Progenitor cell of endocrine pancreas (in vitro differentiated cells): ENCODE data around the gene PTPRQ. TPM values are rescaled to one million over a fixed set of nuclear protein-coding genes. Genes with fewer than 3 reads are reported as not detected.
A peak's percentile ranks its signal among the peaks of the same experiment; 100 is the strongest.

Source experiments
- DNase-seq: peaks from one replicate; pipeline ENCODE4 v3.0.0; 2021; ENCODE audit warnings: low spot score; ENCODE audit not compliant: unreplicated experiment
- H3K27ac Mint-ChIP-seq: 2 replicates; pipeline ENCODE4 v1.8.0; 2021; ENCODE audit warnings: mild to moderate bottlenecking, moderate library complexity, mixed read lengths
- H3K27me3 Mint-ChIP-seq: 2 replicates; pipeline ENCODE4 v1.8.0; 2021; ENCODE audit warnings: mixed read lengths
- H3K36me3 Mint-ChIP-seq: 2 replicates; pipeline ENCODE4 v1.8.0; 2022; ENCODE audit warnings: mixed read lengths; ENCODE audit not compliant: insufficient read depth
- H3K4me1 Mint-ChIP-seq: 2 replicates; pipeline ENCODE4 v1.8.0; 2021; ENCODE audit warnings: low read depth, mixed read lengths
- H3K4me3 Mint-ChIP-seq: 2 replicates; pipeline ENCODE4 v1.8.0; 2021; ENCODE audit warnings: low read depth, mild to moderate bottlenecking, moderate library complexity, mixed read lengths
- H3K9me3 Mint-ChIP-seq: 2 replicates; pipeline ENCODE4 v1.8.0; 2021; ENCODE audit warnings: low read depth, mixed read lengths
- total RNA-seq: library from RNA; stranded (reverse); gene quantifications from 2 replicates; pipeline ENCODE4 v1.2.1, GENCODE V29; 2021
- TF ChIP-seq, protein P1 (sequence below): fragments of 200-600 bp; sonication (generic); IDR thresholded peaks from one replicate; pipeline ENCODE4 v1.5.0; 2021; ENCODE audit warnings: antibody characterized with exemption, mild to moderate bottlenecking; ENCODE audit not compliant: unreplicated experiment

The PTPRQ gene
- total RNA-seq, 1 donor from 2014 or later, result 0.19 TPM

GRCh38 chr12:80692114-80692513 is 248.1 kb downstream of the PTPRQ start:
- no peak for DNase-seq
- H3K9me3 Mint-ChIP-seq, result peaks cover 1% of the 10 kb centered on the region
- H3K4me1 Mint-ChIP-seq, result peaks cover 28% of the 10 kb centered on the region
- no peaks in the 10 kb centered on the region for H3K27me3 Mint-ChIP-seq
- H3K36me3 Mint-ChIP-seq, result no peaks in the 10 kb centered on the region
- TF ChIP-seq, protein P1, sequence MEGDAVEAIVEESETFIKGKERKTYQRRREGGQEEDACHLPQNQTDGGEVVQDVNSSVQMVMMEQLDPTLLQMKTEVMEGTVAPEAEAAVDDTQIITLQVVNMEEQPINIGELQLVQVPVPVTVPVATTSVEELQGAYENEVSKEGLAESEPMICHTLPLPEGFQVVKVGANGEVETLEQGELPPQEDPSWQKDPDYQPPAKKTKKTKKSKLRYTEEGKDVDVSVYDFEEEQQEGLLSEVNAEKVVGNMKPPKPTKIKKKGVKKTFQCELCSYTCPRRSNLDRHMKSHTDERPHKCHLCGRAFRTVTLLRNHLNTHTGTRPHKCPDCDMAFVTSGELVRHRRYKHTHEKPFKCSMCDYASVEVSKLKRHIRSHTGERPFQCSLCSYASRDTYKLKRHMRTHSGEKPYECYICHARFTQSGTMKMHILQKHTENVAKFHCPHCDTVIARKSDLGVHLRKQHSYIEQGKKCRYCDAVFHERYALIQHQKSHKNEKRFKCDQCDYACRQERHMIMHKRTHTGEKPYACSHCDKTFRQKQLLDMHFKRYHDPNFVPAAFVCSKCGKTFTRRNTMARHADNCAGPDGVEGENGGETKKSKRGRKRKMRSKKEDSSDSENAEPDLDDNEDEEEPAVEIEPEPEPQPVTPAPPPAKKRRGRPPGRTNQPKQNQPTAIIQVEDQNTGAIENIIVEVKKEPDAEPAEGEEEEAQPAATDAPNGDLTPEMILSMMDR, result no peak
- peak overlapping the region; percentile 11 for H3K27ac Mint-ChIP-seq
- no peak overlapping the region for H3K4me3 Mint-ChIP-seq

DNA sequence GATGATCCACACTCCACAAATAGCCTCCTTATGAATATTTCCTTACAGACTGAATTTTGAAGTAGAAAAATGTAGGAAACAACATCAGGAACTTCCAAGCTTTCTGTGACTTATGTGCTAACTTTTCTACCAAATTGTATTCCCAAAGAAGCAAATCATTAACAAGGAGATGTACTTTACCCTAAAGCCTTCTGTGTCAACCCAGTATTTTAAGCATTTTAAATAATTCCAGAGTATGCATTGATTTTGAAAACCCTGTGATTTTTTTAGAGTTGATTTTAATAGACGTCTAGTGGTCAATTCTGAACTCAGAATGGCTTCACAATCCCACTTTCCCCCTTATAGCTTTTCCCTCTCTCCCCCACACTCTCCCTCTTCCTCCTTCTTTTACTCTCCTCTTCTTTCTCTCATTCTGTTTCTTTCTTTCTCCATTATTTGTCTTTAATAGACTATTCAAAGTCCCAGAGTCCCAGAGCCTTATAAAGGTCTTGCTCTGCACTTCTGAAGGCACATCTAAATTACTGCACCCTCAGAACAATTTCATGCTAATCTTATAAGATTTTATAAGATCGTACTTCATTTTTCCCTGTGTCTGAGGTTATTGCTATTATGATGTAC is 253.3 kb downstream of the PTPRQ start:
- Mint-ChIP-seq H3K27ac (no peak overlapping the region), H3K27me3 (no peaks in the 10 kb centered on the region), H3K4me3 (no peak overlapping the region), H3K4me1 (peaks cover 15% of the 10 kb centered on the region), H3K9me3 (no peaks in the 10 kb centered on the region), H3K36me3 (no peaks in the 10 kb centered on the region)
- TF ChIP-seq, protein P1, result no peak
- DNase-seq, result no peak

DNA sequence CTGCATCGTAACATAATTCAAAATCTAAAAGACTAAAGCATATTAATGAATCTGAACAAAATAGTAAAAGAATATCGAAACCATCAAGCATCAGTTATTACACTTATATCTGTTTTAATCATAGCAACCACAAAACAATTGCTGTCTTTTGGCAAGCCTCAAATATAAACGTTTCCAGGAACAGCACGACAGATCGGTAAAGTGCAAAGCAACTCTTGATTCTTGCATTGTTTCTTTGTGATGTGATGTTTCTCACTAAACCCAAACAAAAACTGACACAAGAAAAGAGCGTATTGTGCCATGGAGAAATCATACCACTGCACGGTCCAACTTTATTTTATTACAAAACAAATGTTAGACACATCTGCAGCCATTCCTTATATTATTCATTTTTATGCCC is 254.2 kb downstream of the PTPRQ start:
- Mint-ChIP-seq H3K36me3 (no peaks in the 10 kb centered on the region), H3K27ac (no peak overlapping the region), H3K27me3 (peaks cover 2% of the 10 kb centered on the region), H3K4me1 (peaks cover 18% of the 10 kb centered on the region), H3K9me3 (no peaks in the 10 kb centered on the region), H3K4me3 (no peak overlapping the region)
- DNase-seq, result no peak
- TF ChIP-seq, protein P1, result no peak

DNA sequence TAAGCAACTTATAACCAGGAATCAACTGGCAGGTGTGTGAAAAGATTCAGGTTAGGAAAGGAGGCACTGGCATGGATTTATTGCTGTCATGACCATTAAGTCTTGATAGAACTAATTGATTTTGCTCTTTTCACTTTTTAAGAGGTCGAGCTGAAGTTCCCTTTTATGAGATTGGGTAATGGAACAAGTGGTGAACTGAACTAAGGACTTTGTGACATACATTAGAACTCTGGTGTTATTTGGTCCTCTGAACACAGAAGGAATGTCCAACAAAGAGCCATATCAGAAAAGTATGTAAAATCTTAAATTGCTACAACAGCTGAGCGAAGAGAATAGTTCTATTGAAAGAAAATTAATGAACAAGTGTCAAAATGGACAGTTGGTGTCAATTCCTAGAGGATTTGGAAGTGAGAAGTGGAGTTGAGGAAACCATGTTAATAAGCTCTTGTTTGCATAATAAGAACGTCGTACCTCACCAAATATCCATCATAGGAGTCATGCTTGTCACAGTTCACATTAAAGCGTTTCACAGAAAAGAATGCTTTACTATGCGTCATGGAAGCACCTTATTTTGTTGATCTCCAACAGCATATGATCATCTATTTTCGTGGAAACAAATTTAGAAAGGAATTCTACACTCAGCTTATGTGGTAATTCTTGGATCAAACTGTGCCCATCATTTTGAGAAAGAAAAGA is 255.0 kb downstream of the PTPRQ start:
- Mint-ChIP-seq H3K36me3 (no peaks in the 10 kb centered on the region), H3K27me3 (peaks cover 5% of the 10 kb centered on the region), H3K9me3 (no peaks in the 10 kb centered on the region), H3K4me3 (no peak overlapping the region), H3K27ac (no peak overlapping the region), H3K4me1 (peaks cover 16% of the 10 kb centered on the region)
- TF ChIP-seq, protein P1, result no peak
- no peak for DNase-seq

DNA sequence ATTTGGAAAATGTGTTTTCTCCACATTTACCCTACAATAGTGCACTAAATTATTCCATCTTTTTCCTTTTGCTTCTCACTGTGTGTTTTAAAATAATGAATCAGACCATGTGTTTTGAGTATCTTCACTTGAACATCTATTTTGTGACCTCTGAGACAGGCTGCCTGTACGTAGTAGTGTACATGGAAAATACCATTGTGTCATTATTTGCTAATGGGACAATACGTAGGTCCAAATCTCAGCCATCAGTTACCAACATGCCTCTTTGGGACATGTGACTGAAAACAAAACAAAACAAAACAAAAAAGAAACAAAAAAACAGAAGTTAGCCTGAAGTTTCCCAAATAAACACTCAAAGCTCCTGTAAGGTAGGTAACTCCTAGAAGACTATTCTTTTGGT is 256.3 kb downstream of the PTPRQ start:
- peaks cover 5% of the 10 kb centered on the region for H3K27me3 Mint-ChIP-seq
- H3K4me1 Mint-ChIP-seq, result peaks cover 14% of the 10 kb centered on the region
- TF ChIP-seq, protein P1, result no peak
- no peaks in the 10 kb centered on the region for H3K9me3 Mint-ChIP-seq
- H3K27ac Mint-ChIP-seq, result no peak overlapping the region
- no peaks in the 10 kb centered on the region for H3K36me3 Mint-ChIP-seq
- H3K4me3 Mint-ChIP-seq, result no peak overlapping the region
- DNase-seq, result no peak
